KMS-11 (cell line): Measurements from ENCODE around the gene RPTOR.

Experiments
- H2AFZ ChIP-seq: fragments of 200-600 bp; sonication (generic); 2 replicates; pipeline ENCODE4 v1.6.1; 2016; ENCODE audit warnings: antibody characterized with exemption, mixed run types, low read depth
- H3K27ac ChIP-seq: fragments of 200-600 bp; sonication (generic); 2 replicates; pipeline ENCODE4 v1.6.1; 2016; ENCODE audit warnings: mild to moderate bottlenecking, mixed run types
- H3K27me3 ChIP-seq: fragments of 200-600 bp; sonication (generic); 2 replicates; pipeline ENCODE4 v1.6.1; 2017; ENCODE audit warnings: mild to moderate bottlenecking, low read depth, mixed run types, moderate library complexity; ENCODE audit not compliant: insufficient read depth
- H3K36me3 ChIP-seq: fragments of 200-600 bp; sonication (generic); 2 replicates; pipeline ENCODE4 v1.6.1; 2017; ENCODE audit warnings: mild to moderate bottlenecking, mixed run types; ENCODE audit not compliant: insufficient read depth
- H3K4me1 ChIP-seq: fragments of 200-600 bp; sonication (generic); 2 replicates; pipeline ENCODE4 v1.6.1; 2016; ENCODE audit warnings: mild to moderate bottlenecking, low read depth, mixed run types; ENCODE audit not compliant: poor library complexity, severe bottlenecking
- H3K4me2 ChIP-seq: fragments of 200-600 bp; sonication (generic); 2 replicates; pipeline ENCODE4 v1.7.0; 2016; ENCODE audit warnings: mild to moderate bottlenecking, mixed run types
- H3K4me3 ChIP-seq: fragments of 200-600 bp; sonication (generic); IDR thresholded peaks from 2 replicates; pipeline ENCODE4 v1.6.1; 2017; ENCODE audit warnings: low read depth, low read length, mixed read lengths; ENCODE audit not compliant: insufficient read depth
- H3K79me2 ChIP-seq: fragments of 200-600 bp; sonication (generic); 2 replicates; pipeline ENCODE4 v1.6.1; 2016; ENCODE audit warnings: low read depth, mixed run types; ENCODE audit not compliant: insufficient read depth
- H3K9ac ChIP-seq: fragments of 200-600 bp; sonication (generic); 2 replicates; pipeline ENCODE4 v1.6.1; 2016; ENCODE audit warnings: mild to moderate bottlenecking, mixed run types
- H4K20me1 ChIP-seq: fragments of 200-600 bp; sonication (generic); 2 replicates; pipeline ENCODE4 v1.6.1; 2016; ENCODE audit warnings: mild to moderate bottlenecking, mixed run types; ENCODE audit not compliant: insufficient read depth
- TF ChIP-seq, protein P1 (sequence below): fragments of 200-600 bp; sonication (generic); conservative IDR thresholded peaks from 2 replicates; pipeline ENCODE4 v1.6.1; 2017; ENCODE audit warnings: low read depth, mild to moderate bottlenecking, antibody characterized with exemption, low read length, moderate library complexity, mixed read lengths

RPTOR gene

DNA sequence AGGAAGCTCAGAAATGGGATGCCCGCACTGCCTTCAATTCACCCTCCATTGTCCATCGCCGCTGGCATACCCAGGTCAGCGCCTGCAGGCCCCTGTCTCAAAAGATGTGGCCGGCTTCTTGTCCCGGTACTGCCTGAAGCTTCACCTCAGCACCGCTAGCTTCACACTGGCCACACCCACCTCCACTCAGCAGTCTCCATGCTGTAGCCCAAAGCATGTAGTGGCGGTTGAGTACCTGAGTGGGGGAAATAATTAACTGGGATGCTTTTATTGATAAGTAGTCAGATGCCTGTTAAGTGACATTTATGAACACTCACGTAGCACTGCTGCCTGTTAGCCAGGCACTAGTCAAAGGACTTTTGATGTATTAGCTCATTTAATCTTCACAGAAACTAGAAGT lies 143.2 kb downstream of the RPTOR start:
- Histone ChIP-seq H3K79me2 (no peaks in the 10 kb centered on the region), H3K36me3 (no peaks in the 10 kb centered on the region), H2AFZ (no peak overlapping the region), H3K27ac (no peak overlapping the region), H3K4me1 (no peaks in the 10 kb centered on the region), H3K4me2 (no peak overlapping the region), H3K27me3 (no peaks in the 10 kb centered on the region), H4K20me1 (no peaks in the 10 kb centered on the region), H3K4me3 (no peak overlapping the region), H3K9ac (no peak overlapping the region)
- TF ChIP-seq, protein P1, sequence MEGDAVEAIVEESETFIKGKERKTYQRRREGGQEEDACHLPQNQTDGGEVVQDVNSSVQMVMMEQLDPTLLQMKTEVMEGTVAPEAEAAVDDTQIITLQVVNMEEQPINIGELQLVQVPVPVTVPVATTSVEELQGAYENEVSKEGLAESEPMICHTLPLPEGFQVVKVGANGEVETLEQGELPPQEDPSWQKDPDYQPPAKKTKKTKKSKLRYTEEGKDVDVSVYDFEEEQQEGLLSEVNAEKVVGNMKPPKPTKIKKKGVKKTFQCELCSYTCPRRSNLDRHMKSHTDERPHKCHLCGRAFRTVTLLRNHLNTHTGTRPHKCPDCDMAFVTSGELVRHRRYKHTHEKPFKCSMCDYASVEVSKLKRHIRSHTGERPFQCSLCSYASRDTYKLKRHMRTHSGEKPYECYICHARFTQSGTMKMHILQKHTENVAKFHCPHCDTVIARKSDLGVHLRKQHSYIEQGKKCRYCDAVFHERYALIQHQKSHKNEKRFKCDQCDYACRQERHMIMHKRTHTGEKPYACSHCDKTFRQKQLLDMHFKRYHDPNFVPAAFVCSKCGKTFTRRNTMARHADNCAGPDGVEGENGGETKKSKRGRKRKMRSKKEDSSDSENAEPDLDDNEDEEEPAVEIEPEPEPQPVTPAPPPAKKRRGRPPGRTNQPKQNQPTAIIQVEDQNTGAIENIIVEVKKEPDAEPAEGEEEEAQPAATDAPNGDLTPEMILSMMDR = no peak

DNA sequence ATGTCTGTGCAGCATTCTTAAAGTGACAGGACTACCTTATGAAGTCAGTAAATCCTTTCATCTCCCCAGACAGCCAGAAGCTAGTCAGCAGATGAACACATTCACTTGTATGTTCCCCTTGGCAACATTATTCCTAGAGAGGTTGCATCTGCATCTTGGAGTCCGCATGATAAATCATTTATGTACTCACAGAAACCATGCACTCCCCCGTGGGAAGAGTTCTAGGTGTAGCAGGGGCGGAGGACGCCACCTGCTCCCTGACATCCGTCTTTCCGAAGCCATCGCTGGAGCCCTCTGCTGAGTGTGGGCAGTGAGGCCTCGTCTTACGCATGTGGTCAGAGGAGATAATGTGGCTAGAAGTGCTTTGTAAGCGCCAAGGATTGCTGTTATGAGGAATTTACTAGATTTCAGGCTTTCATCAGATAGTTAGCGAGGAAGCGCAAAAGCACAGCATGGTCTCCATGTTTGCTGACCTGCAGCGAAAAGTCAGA lies 144.5 kb downstream of the RPTOR start:
- no peaks in the 10 kb centered on the region for H3K27me3 ChIP-seq
- no peak overlapping the region for H3K4me3 ChIP-seq
- no peaks in the 10 kb centered on the region for H4K20me1 ChIP-seq
- no peak overlapping the region for H3K4me2 ChIP-seq
- TF ChIP-seq, protein P1 = no peak
- H3K9ac ChIP-seq = no peak overlapping the region
- H2AFZ ChIP-seq = no peak overlapping the region
- H3K36me3 ChIP-seq = no peaks in the 10 kb centered on the region
- H3K79me2 ChIP-seq = no peaks in the 10 kb centered on the region
- no peak overlapping the region for H3K27ac ChIP-seq
- H3K4me1 ChIP-seq = no peaks in the 10 kb centered on the region

DNA sequence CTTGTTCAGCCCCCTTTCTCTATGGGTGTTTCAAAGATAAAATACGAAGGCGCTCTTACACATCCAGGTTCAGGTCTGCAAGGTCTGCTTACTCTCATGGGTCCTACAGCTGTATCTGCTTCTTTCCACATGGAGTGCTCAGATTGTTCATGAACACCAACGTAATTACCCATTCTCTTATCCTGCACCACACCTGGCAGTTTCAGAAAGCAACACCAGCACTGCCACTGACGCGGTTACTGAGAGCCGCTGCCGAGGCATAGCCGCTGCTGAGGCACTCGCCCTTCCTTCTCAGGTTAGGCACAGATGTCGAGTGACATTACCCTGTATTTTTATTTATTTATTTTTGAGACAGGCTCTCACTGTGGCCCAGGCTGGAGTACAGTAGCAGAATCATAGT lies 147.1 kb downstream of the RPTOR start:
- Histone ChIP-seq H2AFZ (no peak overlapping the region), H3K9ac (no peak overlapping the region), H4K20me1 (no peaks in the 10 kb centered on the region), H3K36me3 (no peaks in the 10 kb centered on the region), H3K4me1 (no peaks in the 10 kb centered on the region), H3K79me2 (no peaks in the 10 kb centered on the region), H3K4me2 (no peak overlapping the region), H3K27me3 (no peaks in the 10 kb centered on the region), H3K27ac (no peak overlapping the region), H3K4me3 (no peak overlapping the region)
- TF ChIP-seq, protein P1 = no peak

DNA sequence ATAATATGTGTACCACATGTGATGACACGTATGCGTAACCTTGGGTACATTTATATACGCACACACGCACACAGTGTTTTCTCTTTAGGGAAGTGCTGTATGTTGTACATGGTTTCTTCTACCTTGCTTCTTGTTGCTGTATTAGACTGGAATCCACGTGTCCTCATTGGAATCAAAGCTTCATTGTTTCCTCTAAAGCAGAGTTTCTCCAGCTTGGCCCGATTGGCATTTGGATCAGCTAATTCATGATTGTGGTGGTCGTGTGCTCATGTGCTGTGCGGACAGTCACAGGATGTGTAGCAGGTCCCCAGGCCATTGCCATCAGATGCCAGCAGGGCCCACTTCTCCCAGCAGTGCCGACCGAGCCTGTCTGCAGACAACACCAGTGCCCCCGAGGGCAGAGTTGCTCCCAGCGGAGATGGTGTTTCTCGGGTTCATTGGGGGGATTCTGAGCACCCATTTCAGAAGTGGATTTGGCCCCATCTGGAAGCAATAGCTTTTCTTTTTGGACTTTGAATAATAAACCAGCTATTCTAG lies 148.4 kb downstream of the RPTOR start:
- Histone ChIP-seq H3K4me1 (no peaks in the 10 kb centered on the region), H3K36me3 (no peaks in the 10 kb centered on the region), H3K27ac (no peak overlapping the region), H4K20me1 (no peaks in the 10 kb centered on the region), H3K79me2 (no peaks in the 10 kb centered on the region), H3K27me3 (no peaks in the 10 kb centered on the region), H2AFZ (no peak overlapping the region), H3K4me3 (no peak overlapping the region), H3K9ac (no peak overlapping the region), H3K4me2 (no peak overlapping the region)
- TF ChIP-seq, protein P1 = no peak
